WTC11 (cell line): ENCODE results near the gene NECAB3.

ENCODE experiments used
- ATF1 ChIP-seq: sonication (generic); formaldehyde crosslinking; IDR thresholded peaks from 2 replicates; pipeline ENCODE4 v1.8.1; 2023; ENCODE audit warnings: mild to moderate bottlenecking, moderate library complexity, missing genetic modification reagents
- CREB1 ChIP-seq: sonication (generic); formaldehyde crosslinking; IDR thresholded peaks from 2 replicates; pipeline ENCODE4 v1.8.0; 2023; ENCODE audit warnings: mild to moderate bottlenecking, missing genetic modification reagents
- ELF4 ChIP-seq: sonication (generic); formaldehyde crosslinking; IDR thresholded peaks from 2 replicates; pipeline ENCODE4 v1.8.1; 2022; ENCODE audit warnings: low read depth, mild to moderate bottlenecking, moderate library complexity, missing genetic modification reagents
- ESRRA ChIP-seq: sonication (generic); formaldehyde crosslinking; IDR thresholded peaks from 2 replicates; pipeline ENCODE4 v1.8.1; 2022; ENCODE audit warnings: mild to moderate bottlenecking, missing genetic modification reagents, borderline replicate concordance
- IRF2 ChIP-seq: sonication (generic); formaldehyde crosslinking; IDR thresholded peaks from 2 replicates; pipeline ENCODE4 v1.8.0; 2022; ENCODE audit warnings: low read depth, missing genetic modification reagents, borderline replicate concordance
- NFATC4 ChIP-seq: fragments of 250-450 bp; sonication (Bioruptor Pico); IDR thresholded peaks from 2 replicates; pipeline ENCODE4 v1.9.0; 2021; ENCODE audit warnings: mild to moderate bottlenecking
- STAT6 ChIP-seq: sonication (generic); formaldehyde crosslinking; conservative IDR thresholded peaks from 2 replicates; pipeline ENCODE4 v1.8.1; 2023; ENCODE audit warnings: mild to moderate bottlenecking, low read depth, missing genetic modification reagents, moderate library complexity
- TCF7 ChIP-seq: sonication (generic); formaldehyde crosslinking; IDR thresholded peaks from 2 replicates; pipeline ENCODE4 v1.8.0; 2022; ENCODE audit warnings: mild to moderate bottlenecking, low read depth, missing genetic modification reagents, moderate library complexity
- TEAD1 ChIP-seq: sonication (generic); formaldehyde crosslinking; IDR thresholded peaks from 2 replicates; pipeline ENCODE4 v1.8.0; 2022; ENCODE audit warnings: mild to moderate bottlenecking, missing genetic modification reagents
- ZNF396 ChIP-seq: fragments of 250-450 bp; sonication (Bioruptor Pico); IDR thresholded peaks from 2 replicates; pipeline ENCODE4 v1.8.0; 2021; ENCODE audit warnings: mild to moderate bottlenecking, moderate library complexity, borderline replicate concordance
- TF ChIP-seq, protein P1 (sequence below): fragments of 200-600 bp; IDR thresholded peaks from 2 replicates; pipeline ENCODE4 v1.8.0; 2022; ENCODE audit warnings: antibody characterized with exemption
- TF ChIP-seq, protein P2 (sequence below): sonication (generic); formaldehyde crosslinking; IDR thresholded peaks from 2 replicates; pipeline ENCODE4 v1.8.1; 2023; ENCODE audit warnings: mild to moderate bottlenecking, missing genetic modification reagents, moderate library complexity
- TF ChIP-seq, protein P3 (sequence below): sonication (generic); formaldehyde crosslinking; conservative IDR thresholded peaks from 2 replicates; pipeline ENCODE4 v1.8.1; 2022; ENCODE audit warnings: mild to moderate bottlenecking, missing genetic modification reagents
- TF ChIP-seq, protein P4 (sequence below): sonication (generic); formaldehyde crosslinking; IDR thresholded peaks from 2 replicates; pipeline ENCODE4 v1.8.1; 2023; ENCODE audit warnings: mild to moderate bottlenecking, missing genetic modification reagents

DNA sequence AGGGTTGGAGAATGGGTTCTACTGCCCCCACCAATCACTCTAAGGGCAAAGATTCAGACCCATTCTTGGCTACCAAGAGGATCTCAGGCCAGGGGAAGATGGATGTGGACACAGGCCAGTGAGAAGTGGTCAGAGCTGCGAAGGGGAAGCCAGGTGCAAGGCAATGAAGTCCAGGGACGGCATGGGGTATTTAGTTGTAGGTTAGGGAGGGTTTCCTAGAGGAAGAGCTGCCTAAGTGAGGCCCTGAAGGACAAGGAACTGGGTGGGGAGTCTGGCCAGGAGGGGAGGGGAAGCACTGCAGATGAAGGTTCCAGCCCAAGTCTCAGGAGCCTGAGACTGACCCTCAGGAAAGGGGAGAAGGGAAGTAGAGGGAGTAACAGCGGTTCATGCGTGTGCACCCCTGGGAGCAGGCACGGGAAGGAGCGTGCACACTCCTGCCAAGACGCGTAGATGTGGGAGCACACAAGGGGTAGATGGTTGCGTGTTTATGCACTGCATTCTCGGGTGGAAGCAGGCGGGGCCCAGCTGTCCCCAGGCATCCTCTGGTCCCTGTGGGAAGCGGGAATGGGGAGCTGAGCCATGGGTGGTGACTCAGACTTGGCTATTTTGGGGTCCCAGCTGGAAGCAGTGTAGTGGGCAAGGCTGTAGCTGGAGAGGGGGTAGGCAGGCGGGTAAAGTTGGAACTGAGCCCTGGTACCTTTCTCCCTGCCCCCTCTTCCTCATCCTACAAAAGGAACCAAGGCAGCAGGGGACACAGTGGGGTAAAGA is 4.2 kb downstream of the NECAB3 start:
- TF ChIP-seq, protein P1, sequence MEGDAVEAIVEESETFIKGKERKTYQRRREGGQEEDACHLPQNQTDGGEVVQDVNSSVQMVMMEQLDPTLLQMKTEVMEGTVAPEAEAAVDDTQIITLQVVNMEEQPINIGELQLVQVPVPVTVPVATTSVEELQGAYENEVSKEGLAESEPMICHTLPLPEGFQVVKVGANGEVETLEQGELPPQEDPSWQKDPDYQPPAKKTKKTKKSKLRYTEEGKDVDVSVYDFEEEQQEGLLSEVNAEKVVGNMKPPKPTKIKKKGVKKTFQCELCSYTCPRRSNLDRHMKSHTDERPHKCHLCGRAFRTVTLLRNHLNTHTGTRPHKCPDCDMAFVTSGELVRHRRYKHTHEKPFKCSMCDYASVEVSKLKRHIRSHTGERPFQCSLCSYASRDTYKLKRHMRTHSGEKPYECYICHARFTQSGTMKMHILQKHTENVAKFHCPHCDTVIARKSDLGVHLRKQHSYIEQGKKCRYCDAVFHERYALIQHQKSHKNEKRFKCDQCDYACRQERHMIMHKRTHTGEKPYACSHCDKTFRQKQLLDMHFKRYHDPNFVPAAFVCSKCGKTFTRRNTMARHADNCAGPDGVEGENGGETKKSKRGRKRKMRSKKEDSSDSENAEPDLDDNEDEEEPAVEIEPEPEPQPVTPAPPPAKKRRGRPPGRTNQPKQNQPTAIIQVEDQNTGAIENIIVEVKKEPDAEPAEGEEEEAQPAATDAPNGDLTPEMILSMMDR: no peak
- TF ChIP-seq NFATC4 (CRISPR knock-in tag) (no peak), CREB1 (CRISPR knock-in tag) (no peak), ESRRA (CRISPR knock-in tag) (no peak), ZNF396 (CRISPR knock-in tag) (no peak), IRF2 (CRISPR knock-in tag) (no peak), ATF1 (CRISPR knock-in tag) (no peak), TEAD1 (no peak), TCF7 (no peak), ELF4 (CRISPR knock-in tag) (no peak), STAT6 (no peak)
- TF ChIP-seq, protein P2, sequence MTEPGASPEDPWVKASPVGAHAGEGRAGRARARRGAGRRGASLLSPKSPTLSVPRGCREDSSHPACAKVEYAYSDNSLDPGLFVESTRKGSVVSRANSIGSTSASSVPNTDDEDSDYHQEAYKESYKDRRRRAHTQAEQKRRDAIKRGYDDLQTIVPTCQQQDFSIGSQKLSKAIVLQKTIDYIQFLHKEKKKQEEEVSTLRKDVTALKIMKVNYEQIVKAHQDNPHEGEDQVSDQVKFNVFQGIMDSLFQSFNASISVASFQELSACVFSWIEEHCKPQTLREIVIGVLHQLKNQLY (CRISPR knock-in tag): no peak
- TF ChIP-seq, protein P3, sequence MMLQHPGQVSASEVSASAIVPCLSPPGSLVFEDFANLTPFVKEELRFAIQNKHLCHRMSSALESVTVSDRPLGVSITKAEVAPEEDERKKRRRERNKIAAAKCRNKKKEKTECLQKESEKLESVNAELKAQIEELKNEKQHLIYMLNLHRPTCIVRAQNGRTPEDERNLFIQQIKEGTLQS (CRISPR knock-in tag): no peak
- TF ChIP-seq, protein P4, sequence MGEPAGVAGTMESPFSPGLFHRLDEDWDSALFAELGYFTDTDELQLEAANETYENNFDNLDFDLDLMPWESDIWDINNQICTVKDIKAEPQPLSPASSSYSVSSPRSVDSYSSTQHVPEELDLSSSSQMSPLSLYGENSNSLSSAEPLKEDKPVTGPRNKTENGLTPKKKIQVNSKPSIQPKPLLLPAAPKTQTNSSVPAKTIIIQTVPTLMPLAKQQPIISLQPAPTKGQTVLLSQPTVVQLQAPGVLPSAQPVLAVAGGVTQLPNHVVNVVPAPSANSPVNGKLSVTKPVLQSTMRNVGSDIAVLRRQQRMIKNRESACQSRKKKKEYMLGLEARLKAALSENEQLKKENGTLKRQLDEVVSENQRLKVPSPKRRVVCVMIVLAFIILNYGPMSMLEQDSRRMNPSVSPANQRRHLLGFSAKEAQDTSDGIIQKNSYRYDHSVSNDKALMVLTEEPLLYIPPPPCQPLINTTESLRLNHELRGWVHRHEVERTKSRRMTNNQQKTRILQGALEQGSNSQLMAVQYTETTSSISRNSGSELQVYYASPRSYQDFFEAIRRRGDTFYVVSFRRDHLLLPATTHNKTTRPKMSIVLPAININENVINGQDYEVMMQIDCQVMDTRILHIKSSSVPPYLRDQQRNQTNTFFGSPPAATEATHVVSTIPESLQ (CRISPR knock-in tag): no peak
